HG02759 (cell line): ENCODE measurements around the gene SUFU.
"Not testable (repeated sequence)": the region's sequence is repeated elsewhere in the genome, so short reads cannot be mapped to it uniquely, and the experiment has no call there.

Experiments used
- ATAC-seq: cut with Tn5 transposase; IDR thresholded peaks from one replicate; pipeline ENCODE4 v1.9.1; 2021; ENCODE audit warnings: mild to moderate bottlenecking, moderate library complexity; ENCODE audit not compliant: unreplicated experiment

SUFU gene

DNA sequence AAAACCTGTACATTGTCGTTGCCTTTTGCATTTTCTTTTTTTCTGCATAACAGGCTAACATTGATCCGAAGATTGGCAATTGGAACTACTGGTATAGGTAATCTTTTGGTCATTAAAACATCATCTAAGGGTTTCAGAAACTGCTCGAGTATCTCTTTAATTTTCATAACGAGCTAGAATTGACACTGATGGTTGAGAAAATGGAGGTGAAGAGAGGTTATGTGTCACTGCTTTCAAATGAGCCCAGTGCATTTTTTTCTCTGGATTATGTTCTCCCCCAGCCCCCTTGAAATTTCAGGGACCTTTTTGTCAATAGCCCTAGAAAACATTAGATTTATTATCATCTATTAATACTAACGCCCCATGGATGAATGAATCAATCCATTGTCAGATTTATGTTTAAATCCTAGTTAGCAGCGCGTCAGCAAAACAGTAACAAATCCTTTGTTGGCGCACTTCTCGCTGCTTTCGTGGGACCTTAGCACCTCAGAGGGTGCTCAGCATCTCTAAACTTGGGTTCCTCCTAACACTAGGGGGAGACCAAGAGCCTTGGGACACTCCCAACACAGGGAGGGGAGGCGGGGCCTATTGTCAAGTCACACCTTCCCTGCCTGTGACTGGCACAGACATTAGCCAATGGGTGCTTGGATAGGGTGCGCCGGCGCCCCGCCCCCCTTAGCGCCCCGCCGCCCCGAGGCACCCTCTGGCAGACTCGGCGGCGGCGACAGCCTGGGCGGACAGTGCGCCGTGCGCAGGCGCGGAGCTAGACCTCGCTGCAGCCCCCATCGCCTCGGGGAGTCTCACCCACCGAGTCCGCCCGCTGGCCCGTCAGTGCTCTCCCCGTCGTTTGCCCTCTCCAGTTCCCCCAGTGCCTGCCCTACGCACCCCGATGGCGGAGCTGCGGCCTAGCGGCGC, at the start of gene SUFU:
SUFU (plus strand) TSS at position 709 of the 915 bp plus-strand sequence; CDS start at position 890, 181 bp downstream.
- peak; percentile 68 for ATAC-seq

DNA sequence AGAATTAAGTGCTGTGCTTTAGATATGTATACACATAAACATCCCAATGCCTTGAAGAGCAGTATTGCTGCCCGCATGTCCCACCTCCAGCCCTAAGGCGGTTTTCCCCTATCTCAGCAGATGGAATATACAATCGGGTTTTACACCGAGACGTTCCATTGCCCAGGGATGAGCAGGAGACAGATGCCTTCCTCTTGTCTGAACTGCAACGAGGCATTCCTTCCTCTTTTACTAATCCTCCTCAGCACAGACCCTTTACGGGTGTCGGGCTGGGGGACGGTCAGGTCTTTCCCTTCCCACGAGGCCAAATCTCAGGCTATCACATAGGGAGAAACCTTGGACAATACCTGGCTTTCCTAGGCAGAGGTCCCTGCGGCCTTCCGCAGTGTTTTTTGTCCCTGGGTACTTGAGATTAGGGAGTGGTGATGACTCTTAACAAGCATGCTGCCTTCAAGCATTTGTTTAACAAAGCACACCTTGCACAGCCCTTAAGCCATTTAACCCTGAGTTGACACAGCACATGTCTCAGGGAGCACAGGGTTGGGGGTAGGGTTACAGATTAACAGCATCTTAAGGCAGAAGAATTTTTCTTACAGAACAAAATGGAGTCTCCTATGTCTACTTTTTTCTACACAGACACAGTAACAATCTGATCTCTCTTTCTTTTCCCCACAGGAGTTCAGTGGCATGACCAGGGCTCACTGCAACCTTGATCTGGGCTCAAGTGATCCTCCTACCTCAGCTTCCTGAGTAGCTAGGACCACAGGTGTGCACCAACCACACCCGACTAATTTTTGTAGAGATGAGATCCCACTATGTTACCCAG, 48.9 kb upstream of the SUFU start:
- not testable (repeated sequence) for ATAC-seq

DNA sequence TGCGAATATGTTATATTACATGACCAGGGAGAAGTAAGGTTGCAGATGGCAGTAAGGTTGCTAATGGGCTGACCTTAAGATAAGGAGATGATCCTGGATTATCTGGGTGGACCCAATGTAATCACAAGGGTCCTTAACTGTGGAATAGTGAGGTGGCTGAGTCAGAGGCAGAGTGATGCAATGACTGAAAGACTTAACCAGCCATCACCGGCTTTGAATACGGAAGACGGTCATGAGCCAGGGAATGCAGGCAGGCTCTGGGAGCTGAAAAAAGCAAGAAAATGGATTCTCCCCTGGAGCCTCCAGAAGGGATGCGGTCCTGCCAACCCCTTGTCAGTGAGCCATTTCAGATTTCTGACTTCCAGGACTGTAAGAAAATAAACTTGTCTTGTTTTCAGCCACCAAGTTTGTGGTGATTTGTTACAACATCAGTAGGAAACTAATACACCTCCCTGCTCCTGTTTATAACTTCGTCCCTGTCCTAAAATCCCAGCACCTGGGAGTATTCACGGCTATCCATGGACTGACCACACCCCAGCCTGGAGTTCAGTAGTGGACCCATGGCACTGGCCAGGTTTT, 47.8 kb upstream of the SUFU start:
- no peak for ATAC-seq

DNA sequence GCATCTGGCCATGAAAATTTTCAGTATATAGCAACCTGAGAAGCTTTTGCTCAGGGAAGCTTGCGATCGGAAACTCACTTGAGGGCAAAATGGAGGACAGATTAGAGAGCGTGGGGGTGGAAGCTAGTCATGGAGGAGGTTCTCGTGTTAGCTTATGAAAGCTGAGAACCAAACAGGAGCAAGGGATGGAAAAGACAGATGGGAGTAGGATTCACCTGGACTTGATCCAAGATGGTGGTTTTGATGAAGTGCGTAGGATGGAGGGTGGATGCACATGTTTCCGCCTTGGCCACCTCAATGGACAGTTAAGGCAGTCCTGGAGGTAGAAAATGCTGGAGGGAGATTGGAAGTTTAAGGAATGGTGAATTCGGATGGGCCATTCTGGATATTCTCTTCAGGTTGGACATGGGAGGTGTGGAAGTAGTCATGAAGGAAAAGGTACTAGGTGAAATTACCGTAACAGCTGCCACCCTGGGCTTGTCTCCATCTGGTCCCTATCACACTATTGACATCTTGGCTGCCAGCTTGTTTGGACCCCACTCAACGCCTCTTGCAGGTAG, 46.1 kb upstream of the SUFU start:
- no peak for ATAC-seq

DNA sequence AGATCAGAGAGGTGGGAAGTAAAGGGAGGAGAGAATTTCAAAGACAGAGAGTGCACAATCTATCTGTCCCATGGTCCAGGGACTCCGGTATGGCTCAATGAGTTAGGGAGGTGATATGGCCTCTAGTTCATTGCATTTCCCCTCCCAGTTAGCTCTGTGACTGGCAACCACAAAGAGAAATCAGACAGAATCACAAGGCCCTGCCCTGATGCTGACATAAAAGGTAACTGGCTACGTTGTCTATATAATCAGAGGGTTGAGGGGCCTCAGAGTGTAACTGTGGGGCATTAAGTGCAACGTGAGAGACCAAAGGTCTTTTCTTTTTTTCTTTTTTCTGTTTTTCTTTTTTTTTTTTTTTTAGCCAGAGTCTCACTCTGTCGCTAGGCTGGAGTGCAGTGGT, 45.1 kb upstream of the SUFU start:
- no peak for ATAC-seq

DNA sequence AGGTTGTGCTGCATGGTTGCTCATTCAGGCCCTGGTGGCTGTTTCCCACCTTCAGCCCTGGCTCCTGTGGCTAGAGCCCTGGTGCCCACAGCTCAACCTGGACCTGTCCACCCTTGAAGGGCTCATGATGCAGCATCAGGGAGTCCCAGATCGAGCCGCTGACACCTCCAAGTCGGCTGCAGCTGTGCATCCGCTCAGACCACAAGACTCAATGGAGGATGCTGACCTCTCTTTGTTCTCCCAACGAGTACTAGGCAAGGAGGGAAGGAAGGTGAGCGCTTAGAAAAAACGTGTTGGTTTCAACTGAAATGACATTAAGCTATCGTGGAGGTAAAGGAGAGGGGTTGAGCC, 43.0 kb upstream of the SUFU start:
- ATAC-seq: peak; percentile 23

DNA sequence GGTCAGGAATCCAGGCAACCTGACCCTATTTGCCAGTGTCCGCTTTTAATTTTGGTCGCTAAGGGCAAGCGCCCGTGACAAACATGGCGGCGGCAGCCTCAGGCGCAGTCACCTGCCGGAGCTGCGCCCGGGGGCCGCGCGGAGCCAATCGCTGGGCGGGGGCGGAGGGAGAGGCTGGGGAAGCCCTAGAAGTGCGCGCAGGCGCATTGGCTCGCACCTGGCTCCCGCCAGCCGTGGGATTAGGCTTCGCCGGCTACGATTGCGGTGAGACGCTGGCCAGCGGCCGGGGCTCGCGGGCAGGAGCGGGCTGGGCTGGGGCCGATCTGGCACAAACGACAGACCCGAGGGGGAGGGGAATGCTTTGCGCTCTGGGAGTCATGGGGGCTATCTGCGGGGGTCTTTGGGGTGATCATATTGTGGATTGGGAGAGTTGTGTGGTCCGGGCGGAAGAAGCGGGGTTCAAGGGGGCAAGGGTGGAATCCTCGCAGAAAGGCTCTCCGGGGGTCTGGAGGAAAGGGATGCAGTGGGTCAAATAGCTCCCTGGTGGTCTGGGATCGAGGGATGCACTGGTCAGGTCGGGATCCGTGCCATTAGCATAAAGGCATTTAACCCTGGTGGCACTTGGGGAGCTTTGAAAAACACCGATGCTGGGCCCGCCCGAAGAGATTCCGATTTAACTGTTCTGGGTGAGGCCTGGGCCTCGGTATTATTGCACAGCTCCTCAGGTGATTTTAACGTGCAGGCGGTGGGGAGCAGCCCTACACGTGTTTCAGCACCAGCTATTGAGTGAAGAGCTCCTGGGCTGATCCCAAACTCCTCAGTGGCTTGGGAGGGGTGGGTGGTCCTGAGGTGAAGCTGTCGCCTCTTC, 42.4 kb upstream of the SUFU start:
- peak; percentile 95 for ATAC-seq

DNA sequence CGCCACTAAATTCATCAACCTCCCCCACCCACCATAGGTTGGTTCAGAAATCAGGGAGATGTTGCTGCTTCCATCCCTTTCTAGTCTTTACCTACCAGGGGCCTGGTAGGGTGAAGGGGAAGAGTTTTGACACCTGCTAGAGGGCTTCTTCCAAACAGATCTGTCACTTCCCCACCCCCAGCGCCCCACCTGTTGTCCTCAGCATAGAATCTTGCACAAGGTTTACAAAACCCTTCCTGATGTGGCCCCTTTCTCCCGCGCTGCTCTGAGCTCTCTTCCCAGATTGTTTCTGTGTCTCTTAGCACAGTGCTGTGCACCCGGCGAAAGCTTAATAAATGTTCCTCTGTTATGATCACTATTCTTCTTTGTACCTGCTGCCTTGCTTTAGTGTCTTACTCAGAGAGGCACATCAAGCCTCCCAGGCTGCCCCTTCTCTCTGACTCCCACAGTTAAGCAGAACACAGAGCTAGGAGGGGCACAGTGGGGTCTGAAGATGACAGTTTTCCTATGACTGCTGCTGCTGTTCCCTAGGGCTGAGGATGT, 41.2 kb upstream of the SUFU start:
- no peak for ATAC-seq

DNA sequence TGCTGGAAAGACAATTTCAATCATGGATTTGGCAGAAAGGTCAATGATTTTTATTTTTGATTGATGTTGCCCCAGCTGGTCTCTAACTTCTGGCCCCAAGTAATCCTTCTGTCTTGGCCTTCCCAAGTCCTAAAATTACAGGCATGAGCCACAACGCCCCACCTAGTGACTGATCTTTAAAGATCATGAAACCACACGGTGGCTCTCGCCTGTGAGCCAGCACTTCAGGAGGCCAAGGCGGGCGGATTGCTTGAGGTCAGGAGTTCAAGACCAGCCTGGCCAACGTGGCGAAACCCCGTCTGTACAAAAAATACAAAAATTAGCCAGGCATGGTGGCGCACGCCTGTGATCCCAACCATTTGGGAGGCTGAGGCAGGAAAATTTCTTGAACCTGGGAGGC, 39.8 kb upstream of the SUFU start:
- ATAC-seq: no peak

DNA sequence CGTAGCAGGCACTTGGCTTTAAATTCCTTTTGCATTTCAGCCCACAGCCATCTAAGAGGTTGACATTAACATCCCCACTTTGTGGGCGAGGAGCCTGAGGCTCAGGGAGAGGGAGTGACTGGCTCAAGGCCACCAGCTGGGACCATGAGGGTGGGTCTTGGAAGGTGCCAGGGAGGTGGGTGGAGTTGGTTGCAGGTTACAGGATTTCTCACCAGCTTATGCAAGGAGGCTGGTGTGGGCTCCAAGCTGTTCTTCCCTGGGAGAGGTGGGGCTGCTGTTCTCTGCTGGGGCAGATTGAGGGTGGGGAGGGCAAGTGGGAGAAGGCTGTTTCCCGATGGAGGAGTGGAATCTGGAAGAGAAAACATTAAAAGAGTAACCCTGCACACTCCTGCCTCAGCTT, 38.3 kb upstream of the SUFU start:
- ATAC-seq: no peak

DNA sequence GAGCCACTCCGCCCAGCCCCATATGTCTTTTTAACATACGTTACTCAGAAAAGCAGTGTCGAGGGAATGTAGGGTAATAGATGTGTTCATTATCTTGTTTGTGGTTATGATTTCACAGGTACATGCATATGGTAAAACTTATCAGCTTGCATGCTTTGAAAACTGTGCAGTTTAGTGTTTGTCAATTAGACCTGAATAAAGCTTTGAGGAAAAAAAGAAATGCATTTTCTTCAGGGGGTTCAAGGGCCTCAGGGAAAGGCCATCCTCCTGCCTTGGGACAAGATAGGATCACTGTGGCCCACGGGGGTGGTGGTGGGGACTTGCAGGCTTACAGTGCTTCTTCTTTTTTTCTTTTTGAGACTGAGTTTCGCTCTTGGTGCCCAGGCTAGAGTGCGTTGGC, 36.5 kb upstream of the SUFU start:
- ATAC-seq: no peak

DNA sequence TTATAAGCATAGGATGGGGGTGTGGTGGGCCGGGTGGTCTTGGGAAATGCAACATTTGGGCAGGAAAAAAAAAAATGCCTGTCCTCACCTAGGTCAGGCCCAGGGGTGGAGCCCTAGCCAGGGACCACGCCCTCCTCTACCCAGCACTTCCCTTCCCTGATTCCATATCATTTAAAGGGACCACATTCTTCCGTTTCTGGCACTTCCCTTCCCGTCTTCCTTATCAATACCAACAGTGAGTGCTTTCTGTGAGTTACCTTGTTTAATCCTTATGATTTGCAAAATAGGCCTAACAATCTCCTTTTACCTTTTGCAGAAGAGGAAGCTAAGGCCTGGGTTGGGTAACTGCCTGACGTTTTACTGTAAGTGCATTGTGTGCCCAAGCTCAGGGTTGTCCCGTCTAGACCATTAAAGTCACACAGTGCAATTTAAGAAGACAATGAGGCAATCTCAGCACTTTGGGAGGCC, 35.8 kb upstream of the SUFU start:
- ATAC-seq: no peak

DNA sequence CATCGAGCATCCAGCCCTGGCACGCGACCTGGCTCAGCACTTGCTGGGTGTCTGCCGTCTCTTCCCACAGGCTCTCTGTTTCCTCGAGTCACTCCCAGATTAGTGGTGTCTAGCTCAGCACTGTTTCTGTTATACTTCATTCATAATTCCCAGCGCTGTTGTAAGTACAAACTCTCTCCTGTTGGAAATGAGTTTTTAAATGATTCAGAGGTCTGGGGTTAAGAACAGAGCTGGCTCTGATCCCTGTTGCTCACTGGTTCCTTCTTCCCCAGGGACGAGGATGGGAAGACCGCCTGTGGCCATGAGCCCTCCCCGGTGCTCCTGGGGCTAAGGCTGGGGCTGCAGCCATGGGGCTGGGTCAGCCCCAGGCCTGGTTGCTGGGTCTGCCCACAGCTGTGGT, 35.1 kb upstream of the SUFU start:
- no peak for ATAC-seq

DNA sequence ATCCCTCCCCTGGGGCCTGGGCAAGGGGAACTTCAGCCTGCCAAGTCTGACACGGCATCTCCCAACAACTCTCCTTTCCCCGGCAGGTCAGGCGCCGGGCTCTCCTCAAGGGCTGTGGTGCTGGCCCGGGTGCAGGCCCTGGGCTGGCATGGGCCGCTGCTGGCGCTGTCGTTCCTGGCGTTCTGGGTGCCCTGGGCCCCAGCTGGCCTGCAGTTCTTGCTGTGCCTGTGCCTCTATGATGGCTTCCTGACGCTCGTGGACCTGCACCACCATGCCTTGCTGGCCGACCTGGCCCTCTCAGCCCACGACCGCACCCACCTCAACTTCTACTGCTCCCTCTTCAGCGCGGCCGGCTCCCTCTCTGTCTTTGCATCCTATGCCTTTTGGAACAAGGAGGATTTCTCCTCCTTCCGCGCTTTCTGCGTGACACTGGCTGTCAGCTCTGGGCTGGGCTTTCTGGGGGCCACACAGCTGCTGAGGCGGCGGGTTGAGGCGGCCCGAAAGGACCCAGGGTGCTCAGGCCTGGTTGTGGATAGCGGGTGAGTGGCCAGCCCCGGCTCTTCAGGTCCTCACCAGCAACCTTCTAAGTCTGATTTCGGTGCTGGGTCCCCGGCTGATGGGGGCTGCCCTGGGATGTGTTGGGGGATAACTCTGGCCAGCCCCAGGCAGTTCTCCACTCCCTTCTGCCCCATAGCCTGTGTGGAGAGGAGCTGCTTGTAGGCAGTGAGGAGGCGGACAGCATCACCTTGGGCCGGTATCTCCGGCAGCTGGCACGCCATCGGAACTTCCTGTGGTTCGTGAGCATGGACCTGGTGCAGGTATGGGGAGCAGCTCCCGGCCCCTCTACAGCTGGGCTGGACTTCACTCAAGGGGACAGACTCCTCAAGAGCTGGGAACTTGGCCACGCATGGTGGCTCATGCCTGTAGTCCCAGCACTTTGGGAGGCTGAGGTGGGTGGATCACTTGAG, 32.9 kb upstream of the SUFU start:
- no peak for ATAC-seq

DNA sequence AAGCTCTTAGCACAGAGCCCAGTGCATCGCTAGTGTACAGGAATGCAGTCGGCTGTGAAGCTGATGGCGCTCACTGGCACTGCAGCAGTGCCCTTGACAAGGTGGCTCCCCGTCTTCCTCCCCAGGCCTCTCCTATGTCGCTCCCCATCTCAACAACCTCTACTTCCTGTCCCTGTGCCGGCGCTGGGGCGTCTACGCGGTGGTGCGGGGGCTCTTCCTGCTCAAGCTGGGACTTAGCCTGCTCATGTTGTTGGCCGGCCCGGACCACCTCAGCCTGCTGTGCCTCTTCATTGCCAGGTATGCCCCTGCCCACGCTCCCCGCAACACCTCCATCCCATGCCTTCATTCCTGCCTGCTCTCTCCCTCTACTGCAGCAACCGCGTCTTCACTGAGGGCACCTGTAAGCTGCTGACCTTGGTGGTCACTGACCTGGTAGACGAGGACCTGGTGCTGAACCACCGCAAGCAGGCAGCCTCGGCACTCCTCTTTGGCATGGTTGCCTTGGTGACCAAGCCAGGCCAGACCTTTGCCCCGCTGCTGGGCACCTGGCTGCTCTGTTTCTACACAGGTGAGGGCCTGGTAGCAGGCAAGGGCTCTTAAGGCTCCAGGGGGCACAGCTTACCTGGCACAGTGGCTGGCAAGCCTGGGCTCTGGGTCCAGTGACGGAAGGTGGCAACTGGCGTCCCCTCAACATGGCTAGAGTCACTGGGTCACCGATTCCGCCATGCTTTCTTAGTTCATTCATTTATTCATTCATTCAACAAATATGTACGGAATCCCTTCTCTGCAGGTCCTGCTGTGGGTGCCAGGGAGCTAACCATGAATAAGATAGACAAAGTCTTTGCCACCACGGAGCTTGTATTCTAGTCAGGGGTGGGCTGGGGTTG, 30.1 kb upstream of the SUFU start:
- ATAC-seq: no peak

DNA sequence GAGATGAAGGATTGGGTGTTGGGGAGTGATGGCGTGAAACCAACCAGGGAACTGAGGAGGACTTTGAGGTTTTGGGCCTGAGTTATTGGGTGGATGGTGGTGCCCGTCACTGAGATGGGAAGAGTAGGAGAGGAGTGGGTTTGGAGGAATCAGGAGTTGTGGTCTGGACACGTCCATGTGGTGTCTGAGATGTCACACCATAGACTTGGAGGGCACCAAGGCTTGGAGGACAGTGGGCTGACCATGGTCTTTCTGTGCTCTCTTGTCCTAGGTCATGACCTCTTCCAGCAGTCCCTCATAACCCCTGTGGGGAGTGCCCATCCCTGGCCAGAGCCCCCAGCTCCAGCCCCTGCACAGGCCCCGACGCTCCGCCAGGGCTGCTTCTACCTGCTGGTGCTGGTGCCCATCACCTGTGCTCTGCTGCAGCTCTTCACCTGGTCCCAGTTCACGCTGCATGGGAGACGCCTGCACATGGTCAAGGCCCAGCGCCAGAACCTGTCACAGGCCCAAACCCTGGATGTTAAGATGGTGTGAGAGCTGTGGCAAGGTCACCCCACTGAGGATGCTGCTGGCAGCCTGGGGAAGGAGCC, 28.2 kb upstream of the SUFU start:
- no peak for ATAC-seq

DNA sequence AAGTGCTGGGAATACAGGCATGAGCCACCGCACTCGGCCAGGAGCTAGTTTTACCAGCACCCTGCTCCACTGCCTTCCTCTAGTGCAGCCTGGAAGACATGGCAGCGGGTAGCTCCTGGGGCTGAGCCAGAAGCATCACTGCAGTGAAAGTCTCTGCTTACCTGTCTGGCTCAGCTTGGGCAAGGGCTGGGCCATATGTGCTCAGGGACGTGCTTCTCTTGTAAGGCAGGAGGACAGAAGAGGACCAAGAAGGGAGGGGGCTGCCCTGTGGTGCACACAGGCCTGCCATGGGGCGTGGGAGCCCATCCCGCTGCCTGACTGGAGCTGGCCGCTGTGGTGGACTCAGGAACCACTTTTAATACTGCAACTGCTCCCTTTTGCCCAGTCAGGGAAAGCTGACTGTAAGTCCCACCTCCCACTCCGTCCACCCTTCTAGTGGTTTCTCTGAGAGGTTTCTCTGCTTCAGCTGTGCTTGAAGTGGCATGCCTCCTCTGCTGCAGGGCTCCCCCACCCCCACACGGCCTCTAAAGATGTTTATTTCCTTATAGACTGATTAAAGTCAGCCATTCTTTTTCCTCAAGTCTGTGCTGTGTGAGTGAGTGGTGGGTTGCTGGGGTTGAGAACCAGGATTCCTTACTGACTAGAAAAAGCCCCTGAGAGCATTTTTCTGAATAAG, 27.2 kb upstream of the SUFU start:
- ATAC-seq: no peak
